Liver (tissue), 9 donors: ENCODE results near the gene PPP6R1. TPM values are rescaled to one million over a fixed set of nuclear protein-coding genes. Genes with fewer than 3 reads are reported as not detected.

Source experiments
- DNase-seq: peaks from one replicate; pipeline ENCODE4 v3.0.0-alpha.2; 2017; ENCODE audit warnings: low spot score
- H3K27ac ChIP-seq, 2 donors: one replicate each; pipeline ENCODE4 v1.7.0; 2013; ENCODE audit warnings: inconsistent platforms in 2 of 2, low read length in 2 of 2, control low read depth in 1 of 2, low read depth in 1 of 2, mild to moderate bottlenecking in 1 of 2
- H3K27me3 ChIP-seq, 4 donors: one replicate each; pipeline versions ENCODE4 v1.6.1 to v1.7.0; 2013; ENCODE audit warnings: low read length in 3 of 4, inconsistent platforms in 1 of 4, mild to moderate bottlenecking in 1 of 4, moderate library complexity in 1 of 4; ENCODE audit not compliant: control insufficient read depth in 4 of 4, insufficient read depth in 4 of 4
- H3K36me3 ChIP-seq, 4 donors: one replicate each; pipeline versions ENCODE4 v1.6.1 to v1.7.0; 2013; ENCODE audit warnings: low read length in 3 of 4, mild to moderate bottlenecking in 3 of 4, low read depth in 1 of 4, moderate library complexity in 1 of 4; ENCODE audit not compliant: control insufficient read depth in 4 of 4, insufficient read depth in 3 of 4
- H3K4me1 ChIP-seq, 4 donors: one replicate each; pipeline versions ENCODE4 v1.6.1 to v1.7.0; 2013; ENCODE audit warnings: low read length in 3 of 4, mild to moderate bottlenecking in 3 of 4, moderate library complexity in 1 of 4; ENCODE audit not compliant: control insufficient read depth in 4 of 4, insufficient read depth in 4 of 4
- H3K4me3 ChIP-seq, 3 donors: one replicate each; pipeline versions ENCODE4 v1.6.1 to v1.7.0; 2013; ENCODE audit warnings: low read length in 3 of 3, control low read depth in 1 of 3, low read depth in 1 of 3, mild to moderate bottlenecking in 1 of 3
- H3K9ac ChIP-seq, 2 donors: one replicate each; pipeline ENCODE4 v1.7.0; 2013; ENCODE audit warnings: low read length in 2 of 2, mild to moderate bottlenecking in 2 of 2, moderate library complexity in 2 of 2, control low read depth in 1 of 2, low read depth in 1 of 2
- H3K9me3 ChIP-seq, 4 donors: one replicate each; pipeline versions ENCODE4 v1.6.1 to v1.7.0; 2013; ENCODE audit warnings: low read length in 3 of 4; ENCODE audit not compliant: control insufficient read depth in 4 of 4
- ATF3 ChIP-seq: IDR thresholded peaks from 2 replicates; pipeline ENCODE4 v1.6.1; 2016; ENCODE audit warnings: antibody characterized with exemption
- CTCF ChIP-seq: fragments of 150-350 bp; IDR thresholded peaks from 2 replicates; pipeline ENCODE4 v1.5.1; 2017; ENCODE audit warnings: improper control_type of control experiment, low read depth, low read length; ENCODE audit not compliant: missing input control
- EGR1 ChIP-seq, 2 donors: IDR thresholded peaks; 2 replicates each; pipeline ENCODE4 v1.6.1; 2016 to 2018; ENCODE audit warnings: antibody characterized with exemption in 2 of 2, low read depth in 2 of 2
- FOXA1 ChIP-seq: IDR thresholded peaks from 2 replicates; pipeline ENCODE4 v1.6.1; 2016; ENCODE audit warnings: antibody characterized with exemption
- FOXA2 ChIP-seq: IDR thresholded peaks from 2 replicates; pipeline ENCODE4 v1.6.1; 2016; ENCODE audit warnings: antibody characterized with exemption
- GABPA ChIP-seq, 2 donors: IDR thresholded peaks in 1 of 2; conservative IDR thresholded peaks in 1 of 2; 2 replicates each; pipeline ENCODE4 v1.6.1; 2016; ENCODE audit warnings: antibody characterized with exemption in 2 of 2, mild to moderate bottlenecking in 1 of 2, moderate library complexity in 1 of 2
- HNF4A ChIP-seq, 2 donors: conservative IDR thresholded peaks; 2 replicates each; pipeline ENCODE4 v1.6.1; 2016; ENCODE audit warnings: antibody characterized with exemption in 2 of 2, mild to moderate bottlenecking in 2 of 2
- HNF4G ChIP-seq: IDR thresholded peaks from 2 replicates; pipeline ENCODE4 v1.6.1; 2016; ENCODE audit warnings: antibody characterized with exemption
- JUND ChIP-seq, 2 donors: IDR thresholded peaks; 2 replicates each; pipeline ENCODE4 v1.6.1; 2016; ENCODE audit warnings: antibody characterized with exemption in 2 of 2
- NR2F2 ChIP-seq: IDR thresholded peaks from 2 replicates; pipeline ENCODE4 v1.6.1; 2016; ENCODE audit warnings: antibody characterized with exemption
- RAD21 ChIP-seq, 2 donors: IDR thresholded peaks; 2 replicates each; pipeline ENCODE4 v1.6.1; 2016; ENCODE audit warnings: antibody characterized with exemption in 2 of 2, mild to moderate bottlenecking in 2 of 2
- RXRA ChIP-seq, 2 donors: IDR thresholded peaks; 2 replicates each; pipeline ENCODE4 v1.6.1; 2017 to 2018; ENCODE audit warnings: antibody characterized with exemption in 2 of 2, mild to moderate bottlenecking in 1 of 2
- SP1 ChIP-seq: IDR thresholded peaks from 2 replicates; pipeline ENCODE4 v1.6.1; 2018; ENCODE audit warnings: antibody characterized with exemption, mild to moderate bottlenecking
- TAF1 ChIP-seq: conservative IDR thresholded peaks from 2 replicates; pipeline ENCODE4 v1.6.1; 2016; ENCODE audit warnings: antibody characterized with exemption, mild to moderate bottlenecking
- YY1 ChIP-seq: IDR thresholded peaks from 2 replicates; pipeline ENCODE4 v1.6.1; 2016; ENCODE audit warnings: antibody characterized with exemption, mild to moderate bottlenecking
- WGBS: extraction: QIAGEN DNeasy Blood & Tissue Kit; methylation state at CpG from one replicate; pipeline ENCODE4 v1.1.7; 2013; 5-methylcytosine and 5-hydroxymethylcytosine counted together
- polyA plus RNA-seq, 2 donors: library from polyadenylated mRNA; stranded (reverse) in 1 of 2; unstranded in 1 of 2; fragments of 200-250 nt in 1 of 2; fragments of >200 nt in 1 of 2; fragmentation: Nextera tagmentation in 1 of 2; extraction: Ambion mirVana in 1 of 2; gene quantifications; one replicate each; pipeline versions ENCODE4 v1.2.1 to v1.2.3, GENCODE V29; 2013 to 2015
- total RNA-seq, 2 donors: library from RNA; depleted of rRNA; stranded (reverse); fragments of >200 nt; gene quantifications; one replicate each; pipeline ENCODE4 v1.2.3, GENCODE V29; 2014
- TF ChIP-seq, protein P1 (sequence below): IDR thresholded peaks from 2 replicates; pipeline ENCODE4 v1.6.1; 2016; ENCODE audit warnings: antibody characterized with exemption
- TF ChIP-seq, protein P2 (sequence below): IDR thresholded peaks from 2 replicates; pipeline ENCODE4 v1.6.1; 2016; ENCODE audit warnings: antibody characterized with exemption
- TF ChIP-seq, protein P3 (sequence below): IDR thresholded peaks from 2 replicates; pipeline ENCODE4 v1.6.1; 2016; ENCODE audit warnings: antibody characterized with exemption, mild to moderate bottlenecking
- donor health status: healthy.
- donor health status: healthy.
- donor health status: healthy.
- donor health status: healthy.
- donor health status: healthy.

PPP6R1 gene
- total and polyA plus RNA-seq, 4 donors = 5.5 to 40.1 (median 22.5) TPM

DNA sequence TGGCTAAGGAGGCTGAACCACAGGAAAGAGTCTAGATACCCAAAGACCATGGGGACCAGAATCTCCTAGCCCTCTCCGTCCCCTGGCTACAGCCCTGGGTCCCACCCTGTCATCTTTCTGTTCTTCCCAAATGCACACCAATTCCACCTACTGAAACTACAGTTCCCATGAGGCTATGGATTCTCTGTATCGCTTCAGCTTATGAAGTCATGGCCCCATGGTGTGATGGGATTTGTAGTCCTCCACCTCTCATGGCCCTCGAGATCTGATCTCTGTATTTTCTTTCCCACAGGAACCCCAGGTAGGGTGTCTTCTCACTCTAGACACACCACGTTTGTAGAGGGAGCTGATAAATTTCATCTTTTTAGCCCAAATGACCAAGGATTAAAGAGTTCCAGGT lies 61.3 kb downstream of the PPP6R1 start:
- H3K36me3 ChIP-seq = peaks cover 0 to 3% (median 1%) of the 10 kb centered on the region in 4 donors

More for the DNA sequence above, 61.3 kb downstream of the PPP6R1 start:
- no peaks in the 10 kb centered on the region for H3K4me1 ChIP-seq
- no peak overlapping the region for H3K4me3 ChIP-seq
- no peak for TF ChIP-seq RAD21 (IDR thresholded peaks at IDR 0.05)
- no peak for TF ChIP-seq FOXA1
- no peak for TF ChIP-seq EGR1 (IDR thresholded peaks at IDR 0.05; ENCODE audit: low read depth in 2 of 2)
- no peak for TF ChIP-seq HNF4G
- TF ChIP-seq, protein P1, sequence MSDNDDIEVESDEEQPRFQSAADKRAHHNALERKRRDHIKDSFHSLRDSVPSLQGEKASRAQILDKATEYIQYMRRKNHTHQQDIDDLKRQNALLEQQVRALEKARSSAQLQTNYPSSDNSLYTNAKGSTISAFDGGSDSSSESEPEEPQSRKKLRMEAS = no peak
- TF ChIP-seq GABPA (IDR thresholded peaks at IDR 0.05 in 1 of 2, conservative IDR thresholded peaks at IDR 0.05 in 1 of 2) = no peak
- TF ChIP-seq, protein P2, sequence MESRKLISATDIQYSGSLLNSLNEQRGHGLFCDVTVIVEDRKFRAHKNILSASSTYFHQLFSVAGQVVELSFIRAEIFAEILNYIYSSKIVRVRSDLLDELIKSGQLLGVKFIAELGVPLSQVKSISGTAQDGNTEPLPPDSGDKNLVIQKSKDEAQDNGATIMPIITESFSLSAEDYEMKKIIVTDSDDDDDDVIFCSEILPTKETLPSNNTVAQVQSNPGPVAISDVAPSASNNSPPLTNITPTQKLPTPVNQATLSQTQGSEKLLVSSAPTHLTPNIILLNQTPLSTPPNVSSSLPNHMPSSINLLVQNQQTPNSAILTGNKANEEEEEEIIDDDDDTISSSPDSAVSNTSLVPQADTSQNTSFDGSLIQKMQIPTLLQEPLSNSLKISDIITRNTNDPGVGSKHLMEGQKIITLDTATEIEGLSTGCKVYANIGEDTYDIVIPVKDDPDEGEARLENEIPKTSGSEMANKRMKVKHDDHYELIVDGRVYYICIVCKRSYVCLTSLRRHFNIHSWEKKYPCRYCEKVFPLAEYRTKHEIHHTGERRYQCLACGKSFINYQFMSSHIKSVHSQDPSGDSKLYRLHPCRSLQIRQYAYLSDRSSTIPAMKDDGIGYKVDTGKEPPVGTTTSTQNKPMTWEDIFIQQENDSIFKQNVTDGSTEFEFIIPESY = no peak
- no peak for TF ChIP-seq TAF1
- TF ChIP-seq FOXA2 = no peak
- no peak for TF ChIP-seq YY1
- TF ChIP-seq SP1 = no peak
- no peak for TF ChIP-seq RXRA (IDR thresholded peaks at IDR 0.05)
- TF ChIP-seq CTCF = no peak
- TF ChIP-seq NR2F2 = no peak
- no peak for TF ChIP-seq JUND (IDR thresholded peaks at IDR 0.05)
- no peak for TF ChIP-seq ATF3
- TF ChIP-seq, protein P3, sequence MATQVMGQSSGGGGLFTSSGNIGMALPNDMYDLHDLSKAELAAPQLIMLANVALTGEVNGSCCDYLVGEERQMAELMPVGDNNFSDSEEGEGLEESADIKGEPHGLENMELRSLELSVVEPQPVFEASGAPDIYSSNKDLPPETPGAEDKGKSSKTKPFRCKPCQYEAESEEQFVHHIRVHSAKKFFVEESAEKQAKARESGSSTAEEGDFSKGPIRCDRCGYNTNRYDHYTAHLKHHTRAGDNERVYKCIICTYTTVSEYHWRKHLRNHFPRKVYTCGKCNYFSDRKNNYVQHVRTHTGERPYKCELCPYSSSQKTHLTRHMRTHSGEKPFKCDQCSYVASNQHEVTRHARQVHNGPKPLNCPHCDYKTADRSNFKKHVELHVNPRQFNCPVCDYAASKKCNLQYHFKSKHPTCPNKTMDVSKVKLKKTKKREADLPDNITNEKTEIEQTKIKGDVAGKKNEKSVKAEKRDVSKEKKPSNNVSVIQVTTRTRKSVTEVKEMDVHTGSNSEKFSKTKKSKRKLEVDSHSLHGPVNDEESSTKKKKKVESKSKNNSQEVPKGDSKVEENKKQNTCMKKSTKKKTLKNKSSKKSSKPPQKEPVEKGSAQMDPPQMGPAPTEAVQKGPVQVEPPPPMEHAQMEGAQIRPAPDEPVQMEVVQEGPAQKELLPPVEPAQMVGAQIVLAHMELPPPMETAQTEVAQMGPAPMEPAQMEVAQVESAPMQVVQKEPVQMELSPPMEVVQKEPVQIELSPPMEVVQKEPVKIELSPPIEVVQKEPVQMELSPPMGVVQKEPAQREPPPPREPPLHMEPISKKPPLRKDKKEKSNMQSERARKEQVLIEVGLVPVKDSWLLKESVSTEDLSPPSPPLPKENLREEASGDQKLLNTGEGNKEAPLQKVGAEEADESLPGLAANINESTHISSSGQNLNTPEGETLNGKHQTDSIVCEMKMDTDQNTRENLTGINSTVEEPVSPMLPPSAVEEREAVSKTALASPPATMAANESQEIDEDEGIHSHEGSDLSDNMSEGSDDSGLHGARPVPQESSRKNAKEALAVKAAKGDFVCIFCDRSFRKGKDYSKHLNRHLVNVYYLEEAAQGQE = no peak
- no peak for TF ChIP-seq HNF4A (conservative IDR thresholded peaks at IDR 0.05)
- 83% methylated on average over 4 of the region's 4 CpGs for WGBS
- no peaks in the 10 kb centered on the region for H3K27me3 ChIP-seq
- no peak for DNase-seq
- no peak overlapping the region for H3K27ac ChIP-seq
- H3K9me3 ChIP-seq = no peaks in the 10 kb centered on the region
- H3K9ac ChIP-seq = no peak overlapping the region
